GM12892 (cell line): Measurements from ENCODE around the gene TREML4.
"Not testable (repeated sequence)": the region's sequence is repeated elsewhere in the genome, so short reads cannot be mapped to it uniquely, and the experiment has no call there.

Experiments
- POLR2A ChIP-seq: IDR thresholded peaks from 2 replicates; pipeline ENCODE4 v1.6.1; 2011; ENCODE audit warnings: low read depth, low read length, control low read depth
- POLR2AphosphoS5 ChIP-seq: IDR thresholded peaks from 2 replicates; pipeline ENCODE4 v1.6.1; 2011; ENCODE audit warnings: low read depth, low read length, control low read depth

DNA sequence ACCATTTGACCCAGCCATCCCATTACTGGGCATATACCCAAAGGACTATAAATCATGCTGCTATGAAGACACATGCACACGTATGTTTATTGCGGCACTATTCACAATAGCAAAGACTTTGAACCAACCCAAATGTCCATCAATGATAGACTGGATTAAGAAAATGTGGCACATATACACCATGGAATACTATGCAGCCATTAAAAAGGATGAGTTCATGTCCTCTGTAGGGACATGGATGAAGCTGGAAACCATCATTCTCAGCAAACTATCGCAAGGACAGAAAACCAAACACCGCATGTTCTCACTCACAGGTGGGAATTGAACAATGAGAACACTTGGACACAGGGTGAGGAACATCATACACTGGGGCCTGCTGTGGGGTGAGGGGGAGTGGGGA, 18.4 kb downstream of the TREML4 start:
- TF ChIP-seq POLR2AphosphoS5, POLR2A: not testable (repeated sequence)
